ENCODE data around the gene GVQW3. TPM values are rescaled to one million over a fixed set of nuclear protein-coding genes. Genes with fewer than 3 reads are reported as not detected.

The GVQW3 gene
- total RNA-seq, 1 donor from 2014 or later = 3.8 TPM

GRCh38 chr11:76406359-76406758 is 25.2 kb downstream of the GVQW3 start:
- no peaks in the 10 kb centered on the region for H3K27me3 Mint-ChIP-seq (ENCODE audit: unreplicated experiment)
- H3K36me3 Mint-ChIP-seq (ENCODE audit: unreplicated experiment) = no peaks in the 10 kb centered on the region
- H3K27ac Mint-ChIP-seq (ENCODE audit: unreplicated experiment) = no peak overlapping the region
- H3K4me1 Mint-ChIP-seq (ENCODE audit: unreplicated experiment) = peaks cover 11% of the 10 kb centered on the region
- no peak overlapping the region for H3K4me3 Mint-ChIP-seq (ENCODE audit: unreplicated experiment)
- no peak for DNase-seq (ENCODE audit: extremely low spot score, unreplicated experiment)
- no peaks in the 10 kb centered on the region for H3K9me3 Mint-ChIP-seq (ENCODE audit: unreplicated experiment)
- TF ChIP-seq CTCF (IDR thresholded peaks at IDR 0.05) = no peak

- H3K27ac Mint-ChIP-seq (ENCODE audit: unreplicated experiment) = no peak overlapping the region
- peaks cover 16% of the 10 kb centered on the region for H3K27me3 Mint-ChIP-seq (ENCODE audit: unreplicated experiment)
- H3K9me3 Mint-ChIP-seq (ENCODE audit: unreplicated experiment) = no peaks in the 10 kb centered on the region
- TF ChIP-seq CTCF (IDR thresholded peaks at IDR 0.05) = no peak
- H3K36me3 Mint-ChIP-seq (ENCODE audit: unreplicated experiment) = no peaks in the 10 kb centered on the region
- peaks cover 11% of the 10 kb centered on the region for H3K4me1 Mint-ChIP-seq (ENCODE audit: unreplicated experiment)
- H3K4me3 Mint-ChIP-seq (ENCODE audit: unreplicated experiment) = no peak overlapping the region
- no peak for DNase-seq (ENCODE audit: extremely low spot score, unreplicated experiment)
Observed at GRCh38 chr11:76408171-76408965, 27.2 kb downstream of the GVQW3 start.

- peaks cover 11% of the 10 kb centered on the region for H3K4me1 Mint-ChIP-seq (ENCODE audit: unreplicated experiment)
- peaks cover 22% of the 10 kb centered on the region for H3K27me3 Mint-ChIP-seq (ENCODE audit: unreplicated experiment)
- H3K4me3 Mint-ChIP-seq (ENCODE audit: unreplicated experiment) = no peak overlapping the region
- no peaks in the 10 kb centered on the region for H3K9me3 Mint-ChIP-seq (ENCODE audit: unreplicated experiment)
- TF ChIP-seq CTCF (IDR thresholded peaks at IDR 0.05) = no peak
- H3K36me3 Mint-ChIP-seq (ENCODE audit: unreplicated experiment) = no peaks in the 10 kb centered on the region
- no peak overlapping the region for H3K27ac Mint-ChIP-seq (ENCODE audit: unreplicated experiment)
- no peak for DNase-seq (ENCODE audit: extremely low spot score, unreplicated experiment)
Observed at GRCh38 chr11:76410851-76411357, 29.8 kb downstream of the GVQW3 start.

- Mint-ChIP-seq H3K36me3 (ENCODE audit: unreplicated experiment) (no peaks in the 10 kb centered on the region), H3K4me1 (ENCODE audit: unreplicated experiment) (no peaks in the 10 kb centered on the region)
Observed at GRCh38 chr11:76415073-76415472, 34.0 kb downstream of the GVQW3 start.

More at GRCh38 chr11:76415073-76415472, 34.0 kb downstream of the GVQW3 start:
- H3K9me3 Mint-ChIP-seq (ENCODE audit: unreplicated experiment) = no peaks in the 10 kb centered on the region
- DNase-seq (ENCODE audit: extremely low spot score, unreplicated experiment) = no peak
- TF ChIP-seq CTCF (IDR thresholded peaks at IDR 0.05) = no peak
- no peak overlapping the region for H3K27ac Mint-ChIP-seq (ENCODE audit: unreplicated experiment)
- H3K4me3 Mint-ChIP-seq (ENCODE audit: unreplicated experiment) = no peak overlapping the region
- peaks cover 43% of the 10 kb centered on the region for H3K27me3 Mint-ChIP-seq (ENCODE audit: unreplicated experiment)

Data from osteocyte (in vitro differentiated cells).